SU-DHL-6 (cell line): Measurements from ENCODE around the gene BHLHA9.

ENCODE experiments used
- H2AFZ ChIP-seq: fragments of 200-600 bp; sonication (generic); 2 replicates; pipeline ENCODE4 v1.6.1; 2014; ENCODE audit warnings: low read depth, mild to moderate bottlenecking, moderate library complexity, mixed read lengths, antibody characterized with exemption, low read length; ENCODE audit not compliant: severe bottlenecking
- H3F3A ChIP-seq: fragments of 200-600 bp; shearing (Covaris generic); 2 replicates; pipeline ENCODE4 v1.6.0; 2016; ENCODE audit warnings: antibody characterized with exemption, mild to moderate bottlenecking; ENCODE audit not compliant: insufficient read depth
- H3K27ac ChIP-seq: fragments of 200-600 bp; sonication (generic); 2 replicates; pipeline ENCODE4 v1.5.1; 2016; ENCODE audit warnings: low read depth, mild to moderate bottlenecking, low read length, moderate library complexity, mixed read lengths
- H3K27me3 ChIP-seq: fragments of 200-600 bp; sonication (generic), shearing (Covaris generic); 2 replicates; pipeline ENCODE4 v1.6.0; 2014; ENCODE audit warnings: mild to moderate bottlenecking, low read length
- H3K36me3 ChIP-seq: fragments of 200-600 bp; sonication (generic); 2 replicates; pipeline ENCODE4 v1.6.1; 2014; ENCODE audit warnings: mild to moderate bottlenecking, low read length, mixed read lengths
- H3K4me2 ChIP-seq: fragments of 300-600, 200-600 bp; shearing (Covaris generic), sonication (generic); 2 replicates; pipeline ENCODE4 v1.6.0; 2014; ENCODE audit warnings: low read length, low read depth, mild to moderate bottlenecking; ENCODE audit not compliant: poor library complexity, severe bottlenecking
- H3K4me3 ChIP-seq: fragments of 200-600 bp; sonication (generic); 2 replicates; pipeline ENCODE4 v1.5.1; 2014; ENCODE audit warnings: antibody characterized with exemption, low read length, mild to moderate bottlenecking, mixed read lengths; ENCODE audit not compliant: insufficient read depth, poor library complexity, severe bottlenecking
- H3K79me2 ChIP-seq: fragments of 200-600 bp; sonication (generic); 2 replicates; pipeline ENCODE4 v1.6.1; 2014; ENCODE audit warnings: mild to moderate bottlenecking, low read length, moderate library complexity; ENCODE audit not compliant: insufficient read depth
- H3K9ac ChIP-seq: fragments of 200-600 bp; sonication (generic); 2 replicates; pipeline ENCODE4 v1.7.0; 2014; ENCODE audit warnings: mild to moderate bottlenecking, low read length
- H3K9me2 ChIP-seq: fragments of 200-600 bp; sonication (generic); replicated peaks from 2 replicates; pipeline ENCODE4 v1.6.1; 2014; ENCODE audit warnings: low read length; ENCODE audit not compliant: insufficient read depth
- H3K9me3 ChIP-seq: fragments of 200-600 bp; sonication (generic); 2 replicates; pipeline ENCODE4 v1.6.1; 2014; ENCODE audit warnings: low read length, mixed read lengths; ENCODE audit not compliant: insufficient read depth
- H4K20me1 ChIP-seq: fragments of 200-600 bp; sonication (generic); 2 replicates; pipeline ENCODE4 v1.6.1; 2014; ENCODE audit warnings: low read depth, mild to moderate bottlenecking, antibody characterized with exemption, low read length, moderate library complexity, mixed read lengths
- EZH2phosphoT487 ChIP-seq: fragments of 200-600 bp; sonication (generic), shearing (Covaris generic); conservative IDR thresholded peaks from 2 replicates; pipeline ENCODE4 v1.6.1; 2018; ENCODE audit warnings: mild to moderate bottlenecking, antibody characterized with exemption, low read length, moderate library complexity, mixed read lengths
- TF ChIP-seq, protein P1 (sequence below): fragments of 200-600 bp; sonication (generic); IDR thresholded peaks from one replicate; pipeline ENCODE4 v1.5.1; 2017; ENCODE audit warnings: antibody characterized with exemption, mild to moderate bottlenecking, low read length, moderate library complexity; ENCODE audit not compliant: insufficient read depth, poor library complexity, severe bottlenecking

BHLHA9 gene

DNA sequence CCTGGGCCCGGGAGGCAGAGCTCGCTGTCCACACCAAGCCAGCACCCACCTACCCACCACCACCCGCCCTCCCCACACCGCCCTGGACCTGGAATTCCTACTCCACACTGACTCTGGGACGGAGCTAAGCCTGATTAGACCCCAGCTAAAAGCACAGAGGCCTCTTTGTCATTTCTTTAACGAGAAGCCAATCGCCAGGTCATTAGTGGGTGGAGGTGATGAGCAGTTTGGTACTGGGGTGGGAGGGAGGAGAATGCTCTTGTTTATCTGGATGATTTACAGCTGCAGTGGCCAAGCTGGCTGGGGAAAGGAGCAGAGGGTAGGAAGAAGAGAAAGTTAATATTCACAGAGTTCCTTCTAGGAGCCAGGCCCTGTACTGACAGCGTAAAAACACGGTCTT, 6.0 kb upstream of the BHLHA9 start:
- no peak overlapping the region for H3K4me2 ChIP-seq
- no peak overlapping the region for H2AFZ ChIP-seq
- no peak overlapping the region for H3K4me3 ChIP-seq
- H3K27me3 ChIP-seq, result no peaks in the 10 kb centered on the region
- no peak for TF ChIP-seq EZH2phosphoT487
- TF ChIP-seq, protein P1, sequence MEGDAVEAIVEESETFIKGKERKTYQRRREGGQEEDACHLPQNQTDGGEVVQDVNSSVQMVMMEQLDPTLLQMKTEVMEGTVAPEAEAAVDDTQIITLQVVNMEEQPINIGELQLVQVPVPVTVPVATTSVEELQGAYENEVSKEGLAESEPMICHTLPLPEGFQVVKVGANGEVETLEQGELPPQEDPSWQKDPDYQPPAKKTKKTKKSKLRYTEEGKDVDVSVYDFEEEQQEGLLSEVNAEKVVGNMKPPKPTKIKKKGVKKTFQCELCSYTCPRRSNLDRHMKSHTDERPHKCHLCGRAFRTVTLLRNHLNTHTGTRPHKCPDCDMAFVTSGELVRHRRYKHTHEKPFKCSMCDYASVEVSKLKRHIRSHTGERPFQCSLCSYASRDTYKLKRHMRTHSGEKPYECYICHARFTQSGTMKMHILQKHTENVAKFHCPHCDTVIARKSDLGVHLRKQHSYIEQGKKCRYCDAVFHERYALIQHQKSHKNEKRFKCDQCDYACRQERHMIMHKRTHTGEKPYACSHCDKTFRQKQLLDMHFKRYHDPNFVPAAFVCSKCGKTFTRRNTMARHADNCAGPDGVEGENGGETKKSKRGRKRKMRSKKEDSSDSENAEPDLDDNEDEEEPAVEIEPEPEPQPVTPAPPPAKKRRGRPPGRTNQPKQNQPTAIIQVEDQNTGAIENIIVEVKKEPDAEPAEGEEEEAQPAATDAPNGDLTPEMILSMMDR, result no peak
- H4K20me1 ChIP-seq, result no peaks in the 10 kb centered on the region
- H3K9me3 ChIP-seq, result no peaks in the 10 kb centered on the region
- H3K27ac ChIP-seq, result no peak overlapping the region
- H3K9me2 ChIP-seq, result no peaks in the 10 kb centered on the region
- no peak overlapping the region for H3K9ac ChIP-seq
- no peaks in the 10 kb centered on the region for H3K79me2 ChIP-seq
- no peaks in the 10 kb centered on the region for H3K36me3 ChIP-seq
- H3F3A ChIP-seq, result peaks cover 6% of the 10 kb centered on the region

DNA sequence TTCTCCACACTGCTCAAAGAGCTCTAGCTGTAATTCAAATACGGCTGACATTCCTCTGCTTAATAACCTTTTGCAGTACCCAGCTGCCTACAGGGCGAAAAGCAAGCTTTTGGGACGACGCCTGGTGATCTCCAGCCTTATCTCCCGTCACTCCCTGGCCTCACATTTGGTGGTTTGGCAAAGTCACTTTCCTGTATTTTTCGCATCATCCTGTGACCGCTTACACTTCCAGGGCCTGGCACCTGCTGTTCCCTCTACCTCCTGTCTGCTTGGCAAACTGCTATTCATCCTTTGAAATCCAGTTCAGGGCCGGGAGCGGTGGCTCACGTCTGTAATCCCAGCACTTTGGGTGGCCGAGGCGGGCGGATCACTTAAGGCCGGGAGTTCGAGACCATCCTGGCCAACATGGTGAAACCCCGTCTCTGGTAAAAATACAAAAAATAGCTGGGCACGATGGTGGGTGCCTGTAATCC, 2.7 kb upstream of the BHLHA9 start:
- Histone ChIP-seq H3K4me3 (peak overlapping the region; percentile 78), H3K36me3 (no peaks in the 10 kb centered on the region), H3F3A (peaks cover 6% of the 10 kb centered on the region), H3K9me2 (no peaks in the 10 kb centered on the region), H3K27me3 (no peaks in the 10 kb centered on the region), H3K9me3 (no peaks in the 10 kb centered on the region), H2AFZ (peak overlapping the region; percentile 99), H3K79me2 (no peaks in the 10 kb centered on the region), H3K27ac (peak overlapping the region; percentile 23; the same call in 1 of the 2 replicates), H4K20me1 (no peaks in the 10 kb centered on the region), H3K4me2 (peak overlapping the region; percentile 66), H3K9ac (peak overlapping the region; percentile 68)
- TF ChIP-seq, protein P1, result no peak
- no peak for TF ChIP-seq EZH2phosphoT487

DNA sequence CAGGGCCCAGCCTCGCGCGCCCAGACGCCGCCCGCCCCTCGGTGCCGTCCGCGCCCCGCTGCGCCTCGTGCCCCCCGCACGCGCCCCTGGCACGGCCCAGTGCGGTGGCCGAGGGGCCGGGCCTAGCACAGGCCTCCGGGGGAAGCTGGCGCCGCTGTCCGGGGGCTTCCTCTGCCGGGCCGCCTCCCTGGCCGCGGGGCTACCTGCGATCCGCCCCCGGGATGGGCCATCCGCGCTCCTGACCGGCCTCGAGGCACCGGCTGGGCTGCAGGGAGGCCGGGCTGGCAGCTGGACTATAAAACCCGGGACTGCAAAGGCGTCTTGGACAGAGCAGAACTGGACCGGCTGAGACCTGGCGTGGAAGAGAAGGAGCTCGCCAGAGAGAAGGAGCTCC, 783 bp downstream of the BHLHA9 start:
- Histone ChIP-seq H3K4me3 (no peak overlapping the region), H3K9me3 (no peaks in the 10 kb centered on the region), H3F3A (peaks cover 6% of the 10 kb centered on the region), H3K79me2 (no peaks in the 10 kb centered on the region), H3K27me3 (no peaks in the 10 kb centered on the region), H3K4me2 (no peak overlapping the region), H4K20me1 (no peaks in the 10 kb centered on the region), H3K9me2 (no peaks in the 10 kb centered on the region), H3K27ac (no peak overlapping the region), H3K9ac (no peak overlapping the region), H3K36me3 (no peaks in the 10 kb centered on the region), H2AFZ (no peak overlapping the region)
- TF ChIP-seq, protein P1, result no peak
- no peak for TF ChIP-seq EZH2phosphoT487
